ENCODE data around the gene OR2C1.

DNA sequence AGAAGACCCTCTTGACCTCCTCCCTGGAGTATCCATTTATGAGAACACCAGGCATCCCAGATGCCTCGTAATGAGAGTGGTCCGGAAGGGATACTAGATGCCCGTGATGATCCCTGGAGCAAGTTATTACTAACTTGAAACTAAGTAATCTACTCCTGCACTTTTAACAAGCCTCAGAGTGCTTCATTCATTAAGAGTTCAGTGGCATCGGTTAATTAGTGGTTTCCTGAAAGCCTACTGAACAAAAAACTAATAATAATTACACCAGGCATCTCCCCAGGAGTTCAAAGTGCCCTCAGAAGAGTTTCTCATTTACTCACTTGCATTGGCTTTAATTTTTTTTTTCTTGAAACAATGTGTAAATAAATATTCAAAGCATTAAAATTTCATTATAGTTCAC lies 28.2 kb upstream of the OR2C1 start:
- TF ChIP-seq, protein P1, sequence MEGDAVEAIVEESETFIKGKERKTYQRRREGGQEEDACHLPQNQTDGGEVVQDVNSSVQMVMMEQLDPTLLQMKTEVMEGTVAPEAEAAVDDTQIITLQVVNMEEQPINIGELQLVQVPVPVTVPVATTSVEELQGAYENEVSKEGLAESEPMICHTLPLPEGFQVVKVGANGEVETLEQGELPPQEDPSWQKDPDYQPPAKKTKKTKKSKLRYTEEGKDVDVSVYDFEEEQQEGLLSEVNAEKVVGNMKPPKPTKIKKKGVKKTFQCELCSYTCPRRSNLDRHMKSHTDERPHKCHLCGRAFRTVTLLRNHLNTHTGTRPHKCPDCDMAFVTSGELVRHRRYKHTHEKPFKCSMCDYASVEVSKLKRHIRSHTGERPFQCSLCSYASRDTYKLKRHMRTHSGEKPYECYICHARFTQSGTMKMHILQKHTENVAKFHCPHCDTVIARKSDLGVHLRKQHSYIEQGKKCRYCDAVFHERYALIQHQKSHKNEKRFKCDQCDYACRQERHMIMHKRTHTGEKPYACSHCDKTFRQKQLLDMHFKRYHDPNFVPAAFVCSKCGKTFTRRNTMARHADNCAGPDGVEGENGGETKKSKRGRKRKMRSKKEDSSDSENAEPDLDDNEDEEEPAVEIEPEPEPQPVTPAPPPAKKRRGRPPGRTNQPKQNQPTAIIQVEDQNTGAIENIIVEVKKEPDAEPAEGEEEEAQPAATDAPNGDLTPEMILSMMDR (IDR thresholded peaks at IDR 0.05; ENCODE audit: poor library complexity), result no peak
- TF ChIP-seq EZH2phosphoT487 (IDR thresholded peaks at IDR 0.05; ENCODE audit: low read depth, severe bottlenecking, unreplicated experiment) (no peak), EZH2 (IDR thresholded peaks at IDR 0.05; ENCODE audit: borderline replicate concordance) (no peak)
